A172 (cell line): Measurements from ENCODE around the gene PRR18. TPM values are rescaled to one million over a fixed set of nuclear protein-coding genes. Genes with fewer than 3 reads are reported as not detected.

ENCODE experiments used
- DNase-seq: peaks from one replicate; pipeline ENCODE4 v3.0.0-alpha.2; 2015; ENCODE audit warnings: low spot score
- total RNA-seq: library from RNA; depleted of rRNA; stranded (reverse); fragments of >200 nt; shearing (Covaris generic); gene quantifications from 2 replicates; pipeline ENCODE4 v1.2.3, GENCODE V29; 2014

PRR18 gene
- total RNA-seq, 1 experiment from 2014 or later: 0.24 TPM

DNA sequence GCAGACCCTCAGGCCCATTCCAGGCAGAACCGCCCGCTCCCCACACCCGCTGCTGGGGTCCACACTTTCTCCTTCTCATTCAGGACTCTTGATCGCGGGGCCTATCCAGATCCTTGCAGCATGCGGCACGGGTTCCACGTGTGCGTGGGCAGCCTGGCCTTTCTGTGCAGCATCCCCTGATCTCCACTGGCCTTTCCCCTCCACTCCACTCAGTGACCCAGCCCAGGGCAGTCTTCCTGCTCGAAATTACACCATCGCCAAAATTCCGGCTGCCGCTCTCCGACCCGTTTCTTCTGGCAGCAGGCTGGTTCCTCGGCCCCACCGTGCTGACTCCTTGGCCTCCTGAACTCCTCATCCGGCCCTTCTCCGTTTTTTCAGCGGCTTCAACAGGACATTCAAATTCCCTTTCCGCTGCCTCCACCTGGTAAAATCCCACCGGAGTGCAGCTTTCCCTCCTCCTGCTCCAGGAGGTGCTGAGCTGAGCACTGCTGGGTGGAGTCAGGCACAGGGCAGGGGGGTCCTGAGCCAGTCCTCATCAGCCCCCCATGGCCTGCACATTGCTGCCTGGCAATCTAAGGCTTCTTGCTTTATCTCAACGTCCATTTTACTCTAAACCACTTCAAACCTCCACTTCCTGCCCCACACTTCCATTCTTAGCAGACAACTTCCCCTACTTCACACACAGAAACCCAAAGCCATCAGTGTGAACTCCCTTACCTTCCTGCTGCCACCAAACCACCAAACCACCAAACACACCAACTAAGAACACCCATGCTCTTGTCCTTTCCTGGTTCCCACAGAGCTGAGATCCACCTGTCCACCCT lies 25.2 kb upstream of the PRR18 start:
- no peak for DNase-seq

DNA sequence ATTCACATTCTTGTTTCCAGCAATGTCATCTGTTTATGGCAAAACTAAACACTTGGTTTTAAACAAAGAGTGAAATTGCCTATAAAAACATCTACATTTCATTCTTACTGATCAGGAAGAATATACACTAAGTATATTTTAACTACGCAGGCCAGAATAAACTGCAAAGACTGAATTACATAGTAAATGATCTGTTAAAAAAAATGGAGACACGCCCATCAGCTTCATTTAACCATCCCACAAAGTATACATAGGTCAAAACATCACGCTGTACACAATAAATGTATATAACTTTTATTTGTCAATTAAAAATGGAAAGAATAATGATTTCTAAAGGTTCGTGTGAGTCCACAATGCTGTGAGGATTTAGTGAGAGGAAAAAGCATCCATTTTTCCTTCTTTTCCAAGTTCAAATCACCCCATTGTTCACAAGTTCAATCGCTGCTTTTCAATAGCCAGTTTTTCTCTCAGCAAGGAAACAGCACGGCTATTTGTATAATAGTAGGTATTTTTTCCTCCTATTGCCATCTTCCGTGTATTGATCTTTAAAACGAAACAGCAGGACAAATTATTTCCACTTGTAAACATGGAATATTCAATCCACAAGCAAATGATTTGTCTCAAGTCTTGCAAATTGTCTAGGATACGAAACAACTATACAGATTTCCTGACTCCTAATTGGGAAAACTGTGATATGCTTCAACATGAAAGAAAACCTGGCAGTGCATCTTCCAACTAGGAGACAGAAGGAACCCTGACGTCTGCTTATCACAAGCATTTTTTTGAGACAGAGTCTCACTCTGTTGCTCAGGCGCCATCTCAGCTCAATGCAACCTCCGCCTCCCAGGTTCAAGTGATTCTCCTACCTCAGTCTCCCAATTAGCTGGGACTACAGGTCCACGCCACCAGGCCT lies 23.6 kb upstream of the PRR18 start:
- DNase-seq: no peak

DNA sequence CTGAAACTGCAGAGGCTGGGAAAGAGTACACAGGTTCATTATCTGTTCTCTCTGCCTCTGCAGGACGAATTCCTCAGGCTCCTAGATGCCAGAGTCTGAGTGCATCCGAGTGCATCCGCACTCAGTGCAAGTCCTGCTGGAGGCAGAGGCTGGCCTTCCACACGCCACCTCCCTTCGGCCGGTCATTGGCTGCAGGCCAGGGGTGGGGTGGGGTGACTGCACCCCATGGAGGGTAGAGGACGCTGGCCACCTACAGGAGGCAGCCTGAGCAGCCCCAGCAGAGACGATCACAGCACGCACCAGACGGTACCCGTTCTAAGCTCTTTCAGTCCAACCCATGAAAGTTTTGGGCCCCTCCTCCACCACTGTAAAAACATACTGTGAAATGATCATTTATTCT lies 22.4 kb upstream of the PRR18 start:
- no peak for DNase-seq

DNA sequence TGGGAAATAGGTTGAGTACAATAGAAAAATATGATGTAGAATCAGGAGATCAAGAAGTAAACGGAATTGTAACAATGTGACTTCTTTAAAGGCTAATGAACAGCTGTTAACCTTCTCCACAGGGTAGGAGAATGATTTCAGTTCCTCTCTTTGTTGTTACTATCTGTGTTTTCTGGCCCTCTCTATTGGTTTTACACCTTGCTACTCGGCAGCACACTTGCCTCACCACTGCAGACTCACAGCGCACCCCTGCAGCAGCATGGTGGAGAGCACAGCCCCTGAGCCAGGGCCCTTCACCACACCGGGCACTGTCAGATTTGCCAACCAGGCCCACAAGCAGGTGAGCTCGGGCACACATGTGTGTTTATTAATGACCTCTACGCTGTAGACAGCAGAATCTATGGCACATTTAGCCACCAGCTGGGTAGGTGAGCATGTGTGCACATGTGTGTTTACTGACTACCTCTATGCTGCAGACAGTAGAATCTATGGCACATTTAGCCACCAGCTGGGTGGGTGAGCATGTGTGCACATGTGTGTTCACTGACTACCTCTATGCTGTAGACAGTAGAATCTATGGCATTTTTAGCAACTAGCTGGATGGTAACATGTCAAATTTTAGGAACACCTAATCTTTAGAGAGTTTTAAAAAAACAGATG lies 17.3 kb upstream of the PRR18 start:
- DNase-seq: no peak

DNA sequence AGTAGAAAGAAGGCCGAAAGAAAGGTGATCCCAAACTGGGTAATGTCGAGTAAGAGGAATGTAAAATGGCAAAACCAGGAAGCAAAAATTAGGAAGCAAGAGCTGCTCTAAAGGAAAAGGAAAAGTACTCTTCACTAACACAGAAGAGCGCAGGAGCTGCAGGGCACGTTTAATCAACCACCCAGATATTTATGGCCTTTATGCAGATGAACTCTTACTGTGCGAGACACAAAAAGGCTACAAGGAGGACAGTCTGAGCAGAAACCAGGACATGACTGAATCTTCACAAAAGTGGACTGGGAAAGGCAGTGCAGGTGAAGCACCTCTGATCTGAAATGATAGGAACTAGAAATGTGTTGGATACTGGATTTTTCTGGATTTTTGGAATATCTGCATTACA lies 15.2 kb upstream of the PRR18 start:
- no peak for DNase-seq

DNA sequence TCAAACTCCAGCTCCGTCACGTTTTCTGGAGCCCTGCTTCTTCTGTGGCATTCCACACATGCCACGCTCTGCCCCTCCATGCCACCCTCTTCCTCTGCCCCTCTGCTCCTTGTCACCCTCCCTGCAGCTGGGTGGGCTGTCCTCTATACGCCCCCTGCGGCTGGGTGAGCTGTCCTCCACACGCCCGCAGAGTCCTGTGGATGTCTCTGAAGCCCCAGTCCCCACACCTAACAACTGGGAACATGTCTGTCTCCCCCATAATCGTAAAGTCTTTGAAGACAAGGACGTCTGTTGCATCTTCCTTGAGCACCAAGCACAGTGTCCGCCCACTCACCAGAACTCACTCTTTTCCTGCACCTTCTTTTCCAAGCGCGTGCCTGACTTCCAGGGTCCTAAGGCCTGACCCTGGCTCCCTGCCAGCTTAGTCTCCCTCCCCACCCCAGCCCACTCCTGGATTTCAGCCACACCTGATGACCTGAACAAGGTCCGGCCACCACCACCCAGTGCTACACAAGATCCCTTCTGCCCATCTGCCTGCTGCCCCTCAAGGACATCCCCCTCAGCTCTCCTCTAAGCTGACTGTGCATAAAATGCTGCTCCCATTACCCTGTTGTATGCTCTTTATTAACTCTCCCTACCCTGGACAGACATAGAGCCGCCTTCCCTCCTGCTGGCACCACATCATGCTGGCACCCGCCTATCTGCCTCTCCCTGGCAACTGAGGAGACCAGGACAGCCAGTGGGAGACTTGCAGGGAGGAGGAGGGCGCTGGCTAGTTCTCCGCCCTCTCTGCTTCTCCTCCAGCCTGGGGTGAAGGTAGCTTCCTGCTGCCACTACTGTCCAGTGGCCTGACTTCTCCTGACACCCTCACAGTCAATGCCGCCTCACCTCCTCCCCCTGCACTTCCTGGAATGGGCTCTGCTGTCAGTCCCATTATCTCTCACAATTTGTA lies 10.7 kb upstream of the PRR18 start:
- DNase-seq: peak; percentile 38

DNA sequence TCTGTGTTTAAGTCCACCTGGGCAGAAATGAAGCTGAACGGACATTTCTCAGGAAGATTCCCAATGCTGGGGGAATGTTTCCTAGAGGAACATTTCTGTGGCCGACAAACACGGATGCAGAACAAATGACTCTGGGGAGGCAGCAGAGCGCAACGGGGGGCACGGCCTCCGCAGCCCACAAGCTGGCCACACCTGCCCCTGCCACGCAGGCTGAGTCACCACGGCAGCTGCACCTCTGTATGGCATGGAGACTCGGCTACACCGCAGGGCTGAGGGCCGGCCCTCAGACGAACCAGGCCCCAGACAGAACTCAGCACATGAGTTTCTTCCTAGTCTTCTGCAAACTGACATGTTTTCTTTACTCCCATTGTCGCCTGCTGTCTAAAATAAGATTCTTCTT lies 10.0 kb upstream of the PRR18 start:
- no peak for DNase-seq

DNA sequence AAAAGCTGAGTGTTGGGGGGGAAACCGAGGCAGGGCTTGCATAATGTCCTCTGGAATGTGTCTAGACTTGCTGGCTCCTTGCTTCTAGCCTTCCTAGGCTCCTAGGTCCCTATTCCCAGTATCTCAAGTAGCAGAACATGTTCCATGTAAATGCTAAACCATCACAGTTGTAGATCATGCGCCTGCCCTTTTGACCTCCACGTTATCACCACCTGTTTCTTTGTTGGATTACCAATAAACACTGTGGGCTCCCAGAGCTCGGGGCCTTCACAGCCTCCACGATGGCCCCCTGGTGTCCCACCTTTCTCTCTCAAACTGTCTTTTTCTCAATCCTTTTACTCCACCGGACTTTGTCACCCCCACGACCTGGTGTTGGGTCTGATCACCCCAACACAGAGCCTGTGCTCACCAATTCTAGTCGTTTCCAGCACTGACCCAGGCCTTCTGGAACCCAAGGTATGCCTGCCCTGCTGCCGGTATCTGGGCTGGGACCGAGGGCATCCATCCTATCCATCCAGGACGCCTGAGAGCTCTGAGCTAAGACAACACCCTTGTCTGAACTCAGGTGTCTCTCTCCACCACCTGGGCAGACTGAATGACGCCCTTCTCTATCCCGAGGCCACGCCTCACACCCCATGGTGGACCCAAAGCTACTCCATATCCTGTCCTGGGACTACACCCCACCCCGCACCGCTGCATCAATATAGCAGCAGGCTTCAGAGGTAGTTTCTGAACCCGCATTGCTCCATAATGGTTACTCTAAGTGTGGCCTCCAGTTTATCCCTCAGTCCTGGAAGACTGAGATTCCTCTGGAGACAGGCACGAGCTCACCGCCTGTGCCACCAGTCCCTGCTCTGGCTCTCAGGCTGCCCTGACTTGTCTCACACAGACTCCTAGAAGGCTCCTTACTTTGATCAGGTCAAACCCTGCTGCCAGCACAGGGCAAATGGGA lies 9.3 kb upstream of the PRR18 start:
- no peak for DNase-seq

DNA sequence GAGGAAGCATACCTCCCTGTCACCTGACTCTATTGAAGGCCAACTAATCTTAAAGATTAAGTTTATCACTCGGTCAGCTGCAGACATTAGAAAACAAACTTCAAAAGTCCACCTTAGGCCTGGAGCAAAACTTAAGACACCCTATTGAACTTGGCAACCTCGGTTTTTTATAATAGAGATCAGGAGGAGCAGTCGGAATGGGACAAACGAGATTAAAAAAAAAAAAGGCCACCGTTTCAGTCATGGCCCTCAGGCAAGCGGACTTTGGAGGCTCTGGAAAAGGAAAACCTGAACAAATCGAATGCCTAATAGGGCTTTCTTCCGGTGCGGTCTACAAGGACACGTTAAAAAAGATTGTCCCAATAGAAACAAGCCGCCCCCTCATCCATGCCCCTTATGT lies 7.2 kb upstream of the PRR18 start:
- no peak for DNase-seq

DNA sequence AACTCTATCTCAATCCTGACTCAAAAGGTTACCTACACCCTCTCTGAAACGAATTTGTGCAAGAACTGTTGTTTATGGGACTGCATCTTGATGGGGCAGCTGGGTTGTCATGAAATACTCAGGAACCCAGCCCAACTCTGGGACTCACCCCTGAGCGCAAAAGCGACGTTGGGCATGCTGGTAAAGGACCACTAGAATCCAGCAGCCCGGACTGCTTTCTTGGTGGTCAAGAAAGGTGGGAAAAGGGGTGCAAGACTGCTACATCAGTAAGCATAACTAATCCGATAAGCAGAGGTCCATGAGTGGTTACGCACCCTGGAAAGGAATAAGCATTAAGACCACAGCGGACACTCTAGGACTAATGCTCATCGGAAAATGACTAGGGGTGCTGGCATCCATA lies 6.3 kb upstream of the PRR18 start:
- DNase-seq: no peak

DNA sequence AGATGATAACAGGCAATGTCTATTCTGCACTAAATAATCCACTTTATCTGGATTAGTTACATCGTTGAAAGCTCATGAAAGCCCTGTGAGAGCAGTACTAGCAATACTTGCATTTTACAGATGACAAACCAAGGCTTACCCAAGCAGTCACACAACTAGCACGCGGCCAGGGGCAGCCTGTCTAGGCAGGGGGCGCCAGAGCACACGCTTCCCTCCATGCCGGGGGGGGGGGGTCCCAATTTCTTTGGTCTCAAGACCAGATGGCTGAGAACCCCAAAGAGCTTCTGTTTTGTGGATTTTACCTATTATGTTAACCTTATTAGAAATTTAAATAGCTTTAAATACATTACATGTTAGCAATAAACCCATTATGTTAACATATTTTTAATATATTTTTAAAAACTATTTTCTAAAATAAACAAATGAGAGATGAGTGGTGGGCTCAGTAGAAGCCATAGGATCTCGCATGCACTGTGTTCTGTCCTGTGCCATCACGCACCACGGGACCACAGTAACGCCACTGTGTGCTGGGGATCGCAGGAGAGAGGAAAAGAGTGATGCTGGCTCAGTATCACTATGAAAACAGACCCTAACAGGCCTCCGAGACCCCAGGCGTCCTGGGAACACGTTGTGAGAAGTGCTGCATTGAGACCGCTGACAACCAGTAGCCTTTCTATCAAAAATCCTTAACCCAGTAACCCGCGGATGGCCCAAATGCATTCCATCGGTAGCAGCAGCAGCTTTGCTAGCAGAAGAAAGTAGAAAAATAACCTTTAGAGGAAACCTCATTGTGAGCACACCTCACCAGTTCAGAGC lies 5.3 kb upstream of the PRR18 start:
- peak; percentile 36 for DNase-seq

DNA sequence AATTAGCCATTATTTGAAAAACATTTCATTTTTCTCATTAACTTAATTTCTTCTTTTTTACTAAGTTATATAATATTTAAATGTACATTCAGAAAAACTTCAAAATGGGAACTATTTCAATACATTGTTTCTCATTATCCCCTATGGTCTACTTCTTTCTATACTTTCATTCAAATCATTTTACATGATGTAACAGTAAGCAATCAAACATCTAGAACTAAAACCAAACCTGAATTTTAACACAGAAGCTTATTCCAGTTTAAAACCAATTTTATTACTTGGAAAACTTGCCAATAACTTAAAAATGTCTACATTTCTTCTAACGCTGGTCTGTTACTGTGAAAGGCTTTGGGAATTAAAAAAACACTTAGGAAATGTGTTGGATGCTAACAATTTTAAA lies 4.6 kb upstream of the PRR18 start:
- DNase-seq: no peak

DNA sequence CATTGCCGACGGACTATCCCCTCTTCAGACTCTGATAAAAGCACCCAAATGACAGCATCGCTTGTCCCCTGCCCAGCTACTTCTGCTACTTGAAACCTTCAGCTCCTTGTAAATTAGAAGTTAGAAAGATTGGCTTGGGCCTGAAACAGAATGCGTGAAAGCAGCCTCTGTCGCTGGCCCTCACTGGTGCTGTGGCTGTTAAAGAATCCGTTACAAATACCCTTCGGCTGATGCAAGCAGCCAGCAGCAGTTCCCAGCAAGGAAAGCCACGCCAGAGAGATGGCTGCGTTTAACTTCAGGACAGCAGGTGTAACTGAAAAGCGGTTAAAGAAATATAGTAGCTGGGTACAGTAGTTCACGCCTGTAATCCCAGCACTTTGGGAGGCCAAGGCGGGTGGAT lies 2.4 kb upstream of the PRR18 start:
- DNase-seq: no peak

DNA sequence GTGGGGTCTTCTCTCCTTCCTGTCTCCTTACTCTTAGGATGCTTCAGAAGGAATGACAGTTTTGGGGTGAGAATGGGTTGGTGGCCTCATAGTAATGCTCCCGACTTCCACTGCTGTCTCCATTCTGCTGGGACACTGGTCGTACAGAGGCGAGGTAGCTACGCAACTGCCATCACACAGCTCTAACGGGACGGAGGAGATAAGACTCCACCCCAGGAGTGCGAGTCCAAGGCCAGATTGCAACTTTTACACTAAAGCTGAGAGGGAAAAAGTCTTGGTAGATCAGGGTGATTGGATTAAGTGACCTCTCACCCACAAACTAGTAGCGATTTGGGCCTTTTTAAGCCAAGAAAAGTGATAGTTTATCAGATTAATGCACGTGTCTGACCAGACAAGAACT lies 1.8 kb upstream of the PRR18 start:
- no peak for DNase-seq

DNA sequence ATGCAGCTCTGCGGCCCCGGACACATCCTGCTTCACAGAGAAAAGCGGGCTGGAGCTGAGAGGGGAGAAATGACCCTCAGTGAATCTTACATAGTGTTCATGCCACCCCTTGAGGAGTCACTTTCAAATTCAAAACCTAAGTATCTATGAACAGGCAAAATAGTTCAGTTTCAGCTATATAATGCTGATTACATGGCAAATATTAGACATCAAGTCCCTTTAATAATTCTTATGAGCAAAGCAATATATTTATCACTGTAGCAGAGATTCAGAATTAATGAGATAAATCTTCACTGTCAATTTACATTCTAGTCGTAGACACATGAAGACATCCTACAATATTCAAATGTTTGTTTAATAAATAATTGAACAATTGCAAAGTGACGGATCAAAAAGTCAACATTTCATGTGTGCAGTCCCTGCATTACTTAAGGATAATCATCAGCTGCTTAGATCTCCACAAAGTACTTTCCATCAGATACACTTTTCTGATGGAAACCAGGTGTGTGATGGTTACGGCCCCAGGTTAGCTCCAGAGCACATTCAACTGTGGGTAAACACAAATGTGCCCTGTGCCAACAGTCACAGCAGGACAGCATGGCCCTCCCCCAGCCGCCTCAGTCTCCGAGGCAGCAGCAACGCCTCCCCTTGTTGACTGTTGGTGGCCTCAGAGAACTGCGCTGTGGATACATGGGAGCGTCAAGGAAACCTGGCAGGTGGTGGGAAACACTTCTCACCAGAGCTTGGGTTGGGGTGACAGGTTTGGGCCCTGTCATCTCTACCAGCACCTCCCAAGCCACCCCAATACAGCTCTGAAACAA lies 787 bp upstream of the PRR18 start:
- no peak for DNase-seq

DNA sequence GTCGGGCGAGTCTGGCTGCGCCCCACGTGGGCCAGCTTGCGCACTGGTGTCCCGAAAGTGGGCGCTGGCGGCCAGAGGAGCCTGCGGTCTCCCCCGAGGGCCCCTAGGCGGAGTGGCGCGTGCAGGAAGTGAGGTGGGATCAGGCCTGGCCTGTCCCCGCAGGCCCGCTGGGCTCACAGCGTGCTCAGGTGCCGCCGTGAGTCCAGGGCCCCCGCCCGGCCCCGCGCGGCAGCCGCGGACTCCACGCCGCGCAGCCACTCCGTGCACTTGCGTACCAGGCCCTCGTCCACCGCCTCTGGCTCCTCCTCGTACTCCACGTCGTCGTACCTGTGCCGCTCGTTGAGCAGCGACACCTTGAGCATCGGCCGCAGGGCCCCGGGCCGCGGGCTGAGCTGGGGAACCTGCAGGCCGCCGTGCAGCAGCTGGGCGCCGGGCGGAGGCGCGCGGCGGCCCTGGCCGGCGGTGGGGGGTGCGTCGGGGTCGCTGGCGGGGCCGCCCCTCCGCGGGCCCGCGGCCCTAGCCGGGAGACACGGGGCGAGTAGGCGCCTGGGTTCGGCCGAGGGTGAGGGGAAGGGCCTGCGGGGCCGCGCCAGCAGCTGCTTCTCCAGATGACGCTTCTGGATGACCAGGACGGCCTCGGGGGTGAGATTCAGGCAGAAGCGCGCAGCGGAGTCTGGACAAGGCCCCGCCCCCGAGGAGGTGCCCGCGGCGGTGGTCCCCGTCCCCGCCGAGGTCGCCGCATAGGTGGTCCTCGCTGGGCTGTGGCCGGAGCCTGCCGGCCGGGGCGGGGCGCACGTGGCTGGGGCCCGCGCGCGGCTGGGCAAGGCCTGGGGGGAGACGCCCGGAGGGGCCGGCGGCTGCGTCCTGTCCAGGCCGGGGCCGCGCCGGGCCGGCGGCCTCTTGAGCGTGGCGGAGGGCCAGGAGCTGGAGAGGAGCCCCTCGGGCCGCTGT lies 835 bp downstream of the PRR18 start:
- DNase-seq: no peak

DNA sequence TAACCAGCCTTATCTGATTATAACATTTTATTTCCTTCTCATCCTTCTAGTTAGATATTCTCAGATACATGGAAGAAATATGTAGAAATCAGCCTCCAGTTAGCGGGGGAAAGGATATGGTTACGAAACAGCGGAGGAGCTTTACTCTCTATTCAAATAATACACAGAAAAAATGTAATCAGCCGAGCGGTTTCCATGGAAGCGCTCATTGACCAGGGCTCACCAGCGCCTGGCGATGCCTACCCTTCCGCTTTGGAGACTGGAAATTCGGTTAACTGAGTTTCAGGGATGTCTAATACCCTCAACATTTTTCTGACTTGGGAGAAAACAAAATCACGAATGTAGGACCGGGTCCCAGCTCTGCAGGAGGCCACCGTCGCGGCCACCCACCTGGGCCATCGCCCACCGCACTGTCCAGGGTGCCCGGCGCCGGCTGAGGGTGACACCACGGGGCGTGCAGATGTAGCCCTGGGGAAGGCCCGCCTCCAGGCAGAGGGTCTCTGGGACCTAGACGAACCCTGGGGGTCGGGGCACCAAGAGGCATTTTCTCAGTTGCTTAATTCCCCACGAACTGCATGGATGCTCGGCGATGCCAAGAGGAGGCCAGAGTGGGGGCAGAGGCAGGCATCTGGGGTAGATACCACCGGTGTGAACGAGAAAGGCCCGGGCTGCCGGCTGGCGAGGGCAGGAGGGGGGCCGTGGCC lies 1.7 kb downstream of the PRR18 start:
- DNase-seq: no peak
